H1 (cell line): Measurements from ENCODE around the gene ZFYVE21. TPM values are rescaled to one million over a fixed set of nuclear protein-coding genes. Genes with fewer than 3 reads are reported as not detected.

Experiments
- CTCF ChIA-PET: fragments of 300-600 bp; sonication (Branson Sonifier 250); formaldehyde crosslinking; loops from one replicate; lab custom pipeline; 2021; ENCODE audit not compliant: partially characterized antibody; lab: Charles Lee
- POLR2A ChIA-PET: fragments of 300-600 bp; sonication (Branson Sonifier 250); formaldehyde crosslinking; loops from one replicate; lab custom pipeline; 2021; ENCODE audit warnings: inconsistent platforms; ENCODE audit not compliant: partially characterized antibody; lab: Charles Lee
- DNase-seq, 2 experiments: peaks; one replicate each; pipeline versions ENCODE4 v3.0.0 to v3.0.0-alpha.2; 2010 to 2022; ENCODE audit warnings: low spot score in 2 of 2, low read depth in 1 of 2, mixed read lengths in 1 of 2
- FAIRE-seq: peaks from 2 replicates; lab custom pipeline; 2011; peaks lifted over from hg19 to GRCh38; lab: Jason Lieb, UNC
- H2AFZ ChIP-seq: 2 replicates; pipeline ENCODE4 v1.8.1; 2012; ENCODE audit warnings: low read length, inconsistent platforms
- H2AK5ac ChIP-seq: 2 replicates; pipeline ENCODE4 v1.6.1; 2013; ENCODE audit warnings: low read depth, low read length
- H2BK120ac ChIP-seq: replicated peaks from 2 replicates; pipeline ENCODE3; 2013; ENCODE audit warnings: low read depth, low read length, inconsistent platforms
- H2BK12ac ChIP-seq: 2 replicates; pipeline ENCODE4 v1.6.1; 2013; ENCODE audit warnings: low read depth, low read length
- H2BK15ac ChIP-seq: 2 replicates; pipeline ENCODE4 v1.6.1; 2013; ENCODE audit warnings: low read length
- H2BK20ac ChIP-seq: 2 replicates; pipeline ENCODE4 v1.6.1; 2013; ENCODE audit warnings: low read length
- H2BK5ac ChIP-seq: 2 replicates; pipeline ENCODE4 v1.6.1; 2013; ENCODE audit warnings: low read depth, low read length
- H3K14ac ChIP-seq: 2 replicates; pipeline ENCODE4 v1.6.1; 2013; ENCODE audit warnings: inconsistent platforms; ENCODE audit not compliant: insufficient read length
- H3K18ac ChIP-seq: 2 replicates; pipeline ENCODE4 v1.6.1; 2013; ENCODE audit warnings: low read length; ENCODE audit errors: extremely low read depth
- H3K23ac ChIP-seq: 2 replicates; pipeline ENCODE4 v1.6.1; 2013; ENCODE audit warnings: inconsistent platforms; ENCODE audit not compliant: insufficient read length
- H3K23me2 ChIP-seq: 2 replicates; pipeline ENCODE4 v1.6.1; 2013; ENCODE audit warnings: low read depth, low read length
- H3K27ac ChIP-seq: 2 replicates; pipeline ENCODE4 v1.6.1; 2011; ENCODE audit warnings: low read depth, low read length, inconsistent platforms
- H3K27me3 ChIP-seq, 4 experiments: replicated peaks in 1 of 4; 1 replicate in 1 of 4; 2 replicates in 3 of 4; pipeline versions ENCODE4 v1.6.1 to v1.8.1; 2011 to 2013; ENCODE audit warnings: low read length in 3 of 4, mild to moderate bottlenecking in 3 of 4, inconsistent platforms in 2 of 4, mixed read lengths in 2 of 4, moderate library complexity in 1 of 4; ENCODE audit not compliant: control insufficient read depth in 3 of 4, insufficient read depth in 3 of 4; ENCODE audit errors: extremely low read depth in 1 of 4
- H3K36me3 ChIP-seq, 4 experiments: 2 replicates each; pipeline versions ENCODE4 v1.6.1 to v1.8.1; 2011 to 2013; ENCODE audit warnings: mild to moderate bottlenecking in 4 of 4, low read length in 3 of 4, moderate library complexity in 2 of 4, control low read depth in 1 of 4, inconsistent platforms in 1 of 4; ENCODE audit not compliant: insufficient read depth in 4 of 4, control insufficient read depth in 2 of 4
- H3K4ac ChIP-seq: replicated peaks from 2 replicates; pipeline ENCODE3; 2013; ENCODE audit warnings: low read length, low read depth, mixed read lengths, inconsistent platforms; ENCODE audit not compliant: insufficient read length
- H3K4me1 ChIP-seq, 4 experiments: replicated peaks in 1 of 4; 1 replicate in 1 of 4; 2 replicates in 3 of 4; pipeline versions ENCODE4 v1.6.1 to v1.8.1; 2011 to 2013; ENCODE audit warnings: low read length in 3 of 4, inconsistent platforms in 2 of 4, mixed read lengths in 1 of 4; ENCODE audit not compliant: insufficient read depth in 4 of 4, control insufficient read depth in 3 of 4
- H3K4me2 ChIP-seq, 2 experiments: 2 replicates each; pipeline versions ENCODE4 v1.6.1 to v1.8.1; 2011 to 2013; ENCODE audit warnings: low read depth in 2 of 2, low read length in 2 of 2, control low read depth in 1 of 2, inconsistent platforms in 1 of 2, mild to moderate bottlenecking in 1 of 2; ENCODE audit not compliant: insufficient read depth in 1 of 2
- H3K4me3 ChIP-seq, 4 experiments: fragments of 200-600, 300-600 bp in 1 of 4; sonication (generic), shearing (Covaris generic), sonication (Bioruptor Twin) in 1 of 4; 2 replicates each; pipeline versions ENCODE4 v1.5.1 to v1.8.1; 2011 to 2016; ENCODE audit warnings: low read length in 4 of 4, low read depth in 3 of 4, control low read depth in 2 of 4, inconsistent platforms in 2 of 4, mild to moderate bottlenecking in 2 of 4, mixed read lengths in 1 of 4, moderate library complexity in 1 of 4; ENCODE audit not compliant: insufficient read depth in 2 of 4; ENCODE audit errors: extremely low read depth in 1 of 4
- H3K56ac ChIP-seq: replicated peaks from 2 replicates; pipeline ENCODE3; 2013; ENCODE audit warnings: low read depth, mild to moderate bottlenecking, mixed read lengths, low read length, inconsistent platforms; ENCODE audit not compliant: insufficient read length
- H3K79me1 ChIP-seq: 2 replicates; pipeline ENCODE4 v1.6.1; 2013; ENCODE audit warnings: low read depth, low read length, control low read depth
- H3K79me2 ChIP-seq, 2 experiments: 2 replicates each; pipeline versions ENCODE4 v1.6.1 to v1.8.1; 2012 to 2013; ENCODE audit warnings: low read length in 2 of 2, mild to moderate bottlenecking in 2 of 2, inconsistent platforms in 1 of 2; ENCODE audit not compliant: insufficient read depth in 2 of 2, control insufficient read depth in 1 of 2
- H3K9ac ChIP-seq, 4 experiments: replicated peaks in 1 of 4; 1 replicate in 1 of 4; 2 replicates in 3 of 4; pipeline versions ENCODE4 v1.6.1 to v1.8.1; 2011 to 2013; ENCODE audit warnings: low read depth in 3 of 4, low read length in 3 of 4, control low read depth in 2 of 4, mild to moderate bottlenecking in 2 of 4, moderate library complexity in 2 of 4, inconsistent platforms in 1 of 4; ENCODE audit errors: extremely low read depth in 1 of 4
- H3K9me3 ChIP-seq, 2 experiments: 2 replicates each; pipeline versions ENCODE4 v1.6.1 to v1.8.1; 2012 to 2013; ENCODE audit warnings: mild to moderate bottlenecking in 2 of 2, moderate library complexity in 2 of 2, control low read depth in 1 of 2, inconsistent platforms in 1 of 2, low read depth in 1 of 2, low read length in 1 of 2, mixed read lengths in 1 of 2; ENCODE audit not compliant: insufficient read depth in 2 of 2
- H4K20me1 ChIP-seq, 2 experiments: replicated peaks in 1 of 2; 2 replicates each; pipeline versions ENCODE3 to v1.8.1; 2011 to 2013; ENCODE audit warnings: inconsistent platforms in 2 of 2, low read length in 2 of 2, mild to moderate bottlenecking in 1 of 2; ENCODE audit not compliant: insufficient read depth in 2 of 2, control insufficient read depth in 1 of 2
- H4K5ac ChIP-seq: 2 replicates; pipeline ENCODE4 v1.6.1; 2013; ENCODE audit warnings: low read length, low read depth, mixed read lengths, inconsistent platforms; ENCODE audit not compliant: insufficient read length
- H4K8ac ChIP-seq: 2 replicates; pipeline ENCODE4 v1.8.0; 2013; ENCODE audit warnings: mild to moderate bottlenecking, moderate library complexity, low read length, inconsistent platforms; ENCODE audit not compliant: insufficient read depth; ENCODE audit errors: extremely low read depth
- H4K91ac ChIP-seq: replicated peaks from 2 replicates; pipeline ENCODE3; 2013; ENCODE audit warnings: low read length, mixed read lengths, inconsistent platforms; ENCODE audit not compliant: insufficient read length
- CEBPB ChIP-seq: IDR thresholded peaks from 2 replicates; pipeline ENCODE4 v1.6.1; 2012; ENCODE audit warnings: low read depth, low read length
- CTCF ChIP-seq, 3 experiments: IDR thresholded peaks; 1 replicate in 2 of 3; 2 replicates in 1 of 3; pipeline versions ENCODE4 v1.5.1 to v1.6.1; 2011; ENCODE audit warnings: low read length in 3 of 3, mild to moderate bottlenecking in 3 of 3, inconsistent platforms in 2 of 3, low read depth in 1 of 3, moderate library complexity in 1 of 3; ENCODE audit not compliant: insufficient read depth in 1 of 3; ENCODE audit errors: control extremely low read depth in 1 of 3
- EGR1 ChIP-seq: IDR thresholded peaks from 2 replicates; pipeline ENCODE4 v1.6.1; 2011; ENCODE audit warnings: low read depth, low read length, borderline replicate concordance
- HDAC6 ChIP-seq: IDR thresholded peaks from one replicate; pipeline ENCODE4 v1.7.1; 2012; ENCODE audit warnings: low read depth, mild to moderate bottlenecking, inconsistent platforms, low read length, moderate library complexity
- TAF1 ChIP-seq: IDR thresholded peaks from 2 replicates; pipeline ENCODE4 v1.6.1; 2011; ENCODE audit warnings: mild to moderate bottlenecking, low read depth, low read length
- TAF7 ChIP-seq: optimal IDR thresholded peaks from 2 replicates; pipeline ENCODE3; 2011; ENCODE audit warnings: low read depth, mild to moderate bottlenecking, inconsistent platforms, low read length, moderate library complexity, borderline replicate concordance
- TBP ChIP-seq: IDR thresholded peaks from 2 replicates; pipeline ENCODE4 v1.6.1; 2011; ENCODE audit warnings: low read depth, low read length, improper control_type of control experiment
- TCF12 ChIP-seq: IDR thresholded peaks from 2 replicates; pipeline ENCODE4 v1.6.1; 2011; ENCODE audit warnings: low read depth, mild to moderate bottlenecking, low read length
- ZNF274 ChIP-seq: IDR thresholded peaks from 2 replicates; pipeline ENCODE4 v1.7.0; 2012; ENCODE audit warnings: low read length, borderline replicate concordance; ENCODE audit errors: extremely low read depth
- WGBS, 2 experiments: shearing (Covaris generic) in 1 of 2; methylation state at CpG; one replicate each; pipeline versions ENCODE4 v1.1.6 to v1.1.7; 2013 to 2015; ENCODE audit warnings: low lambda C conversion rate in 2 of 2, mixed read lengths in 2 of 2, inconsistent platforms in 1 of 2, low coverage in 1 of 2, missing lambda C conversion rate in 1 of 2; ENCODE audit not compliant: insufficient replicate concordance in 2 of 2, insufficient coverage in 1 of 2, insufficient read length in 1 of 2; ENCODE audit errors: extremely low coverage in 1 of 2, missing lambda C conversion rate in 1 of 2; 5-methylcytosine and 5-hydroxymethylcytosine counted together
- polyA plus RNA-seq, 7 experiments: library from polyadenylated mRNA; depleted of rRNA in 3 of 7; stranded (reverse) in 5 of 7; unstranded in 2 of 7; fragments of >200 nt in 5 of 7; fragments of 200-250 nt in 2 of 7; gene quantifications; 1 replicate in 5 of 7; 2 replicates in 1 of 7; 4 replicates in 1 of 7; pipeline versions ENCODE4 v1.2.1 to v1.2.3, GENCODE V29; 2011 to 2013; ENCODE audit warnings: missing spikeins in 2 of 7, mixed read lengths in 2 of 7
- total RNA-seq: library from RNA; stranded (reverse); fragmentation: NEBNext Ultra II Directional; extraction: Animal tissue kit (Norgen Biotek cat#: 25700); gene quantifications from 2 replicates; pipeline ENCODE4 v1.2.1, GENCODE V29; 2021
- TF ChIP-seq, protein P1 (sequence below): IDR thresholded peaks from 2 replicates; pipeline ENCODE4 v1.6.1; 2012; ENCODE audit warnings: low read length, inconsistent platforms

The ZFYVE21 gene
- total and polyA plus RNA-seq, 2 of the 8 experiments (the other 6 are each of a cell fraction or from before 2014, with no cell fraction given) = 53.4 to 127 TPM

DNA sequence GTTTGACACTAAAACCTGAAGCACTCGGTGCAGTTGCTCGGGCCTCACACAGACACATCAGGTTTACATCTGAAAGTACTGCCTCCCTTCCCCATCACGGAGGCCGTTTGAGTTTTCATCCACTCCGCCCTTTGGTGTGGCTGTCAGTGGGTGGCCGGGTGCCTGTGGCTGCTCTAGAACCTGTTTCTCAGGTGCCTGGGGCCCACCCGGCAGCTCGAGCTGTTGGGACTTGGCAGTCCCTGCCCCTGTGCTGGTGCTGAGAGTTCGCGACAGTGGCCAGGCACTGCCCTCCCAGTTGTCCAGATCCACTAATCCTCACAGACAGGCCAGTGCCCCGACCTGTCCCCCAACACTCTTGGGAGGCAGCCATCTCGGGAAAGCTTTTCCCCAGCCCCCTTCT lies 22.7 kb upstream of the ZFYVE21 start:
- H3K18ac ChIP-seq = no peak overlapping the region
- H3K4me3 ChIP-seq = no peak overlapping the region
- peaks cover 0 to 3% (median under 1%) of the 10 kb centered on the region in 4 experiments; a peak in 3 of 7 replicates for H3K4me1 ChIP-seq
- no peak overlapping the region for H3K23ac ChIP-seq
- H3K27me3 ChIP-seq = no peaks in the 10 kb centered on the region
- no peaks in the 10 kb centered on the region for H3K23me2 ChIP-seq
- no peak overlapping the region for H2AFZ ChIP-seq
- peaks cover 0 to 3% of the 10 kb centered on the region in 2 experiments; a peak in 1 of 4 replicates for H3K79me2 ChIP-seq
- no peak overlapping the region for H3K9ac ChIP-seq
- H4K8ac ChIP-seq = no peak overlapping the region
- peaks cover 7 to 34% (median 12%) of the 10 kb centered on the region in 4 experiments; a peak in 6 of 8 replicates for H3K36me3 ChIP-seq
- H2BK12ac ChIP-seq = no peak overlapping the region
- no peak overlapping the region for H3K4me2 ChIP-seq
- no peak overlapping the region for H4K91ac ChIP-seq
- WGBS, 2 experiments = 92% methylated on average over 12 of the region's 12 CpGs; no CpG with 5 or more reads in 1 of the 2 experiments
- no peak overlapping the region for H2AK5ac ChIP-seq
- POLR2A ChIA-PET = interaction anchor here (0.8 to 8.8 kb wide), 6 partner anchors 11 to 129 kb away, joined by 3 to 74 read pairs (median 4); partner anchors contain the start of genes KLC1, XRCC3 and ZFYVE21
- FAIRE-seq (no peak), DNase-seq (no peak)
- peaks cover 2 to 29% of the 10 kb centered on the region in 2 experiments for H4K20me1 ChIP-seq
- no peak overlapping the region for H2BK20ac ChIP-seq
- H3K14ac ChIP-seq = no peak overlapping the region
- no peak overlapping the region for H2BK5ac ChIP-seq
- peaks cover 10% of the 10 kb centered on the region for H3K79me1 ChIP-seq
- no peak overlapping the region for H3K56ac ChIP-seq
- no peak overlapping the region for H2BK15ac ChIP-seq
- H3K9me3 ChIP-seq = no peaks in the 10 kb centered on the region
- H4K5ac ChIP-seq = no peak overlapping the region
- no peak overlapping the region for H2BK120ac ChIP-seq
- no peak overlapping the region for H3K4ac ChIP-seq
- CTCF ChIA-PET = interaction anchor here (1.4 kb wide), 1 partner anchor 13 kb away, joined by 5 read pairs; no protein-coding TSS in a partner anchor
- no peak overlapping the region for H3K27ac ChIP-seq
- TF ChIP-seq CTCF (IDR thresholded peaks at IDR 0.05; ENCODE audit: control extremely low read depth in 1 of 3, insufficient read depth in 1 of 3, low read depth in 1 of 3, low read length in 3 of 3) (no peak), TAF7 (no peak), CEBPB (no peak), ZNF274 (no peak), TBP (no peak), TCF12 (no peak), TAF1 (no peak), EGR1 (no peak), HDAC6 (no peak)
- TF ChIP-seq, protein P1, sequence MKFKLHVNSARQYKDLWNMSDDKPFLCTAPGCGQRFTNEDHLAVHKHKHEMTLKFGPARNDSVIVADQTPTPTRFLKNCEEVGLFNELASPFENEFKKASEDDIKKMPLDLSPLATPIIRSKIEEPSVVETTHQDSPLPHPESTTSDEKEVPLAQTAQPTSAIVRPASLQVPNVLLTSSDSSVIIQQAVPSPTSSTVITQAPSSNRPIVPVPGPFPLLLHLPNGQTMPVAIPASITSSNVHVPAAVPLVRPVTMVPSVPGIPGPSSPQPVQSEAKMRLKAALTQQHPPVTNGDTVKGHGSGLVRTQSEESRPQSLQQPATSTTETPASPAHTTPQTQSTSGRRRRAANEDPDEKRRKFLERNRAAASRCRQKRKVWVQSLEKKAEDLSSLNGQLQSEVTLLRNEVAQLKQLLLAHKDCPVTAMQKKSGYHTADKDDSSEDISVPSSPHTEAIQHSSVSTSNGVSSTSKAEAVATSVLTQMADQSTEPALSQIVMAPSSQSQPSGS = no peak
